ENCODE measurements around the gene SLC25A11. TPM values are rescaled to one million over a fixed set of nuclear protein-coding genes. Genes with fewer than 3 reads are reported as not detected.

Gene SLC25A11
- total RNA-seq, 1 experiment from 2014 or later = 54.5 TPM

GRCh38 chr17:4974115-4974670 is 34.3 kb upstream of the SLC25A11 start:
- intact Hi-C loops (cut with micrococcal nuclease) = no loop called here
- Mint-ChIP-seq H3K4me3 (ENCODE audit: unreplicated experiment) (no peak overlapping the region), H3K27ac (ENCODE audit: low read depth, unreplicated experiment) (no peak overlapping the region), H3K27me3 (ENCODE audit: insufficient read depth, unreplicated experiment) (no peaks in the 10 kb centered on the region), H3K9me3 (ENCODE audit: unreplicated experiment) (no peaks in the 10 kb centered on the region), H3K4me1 (ENCODE audit: insufficient read depth, unreplicated experiment) (peaks cover 15% of the 10 kb centered on the region), H3K36me3 (ENCODE audit: insufficient read depth, unreplicated experiment) (peaks cover 78% of the 10 kb centered on the region)
- no TSS peak for BruUV-seq (replicated peaks)
- CTCF ChIA-PET = interaction anchor here (0.7 to 1.6 kb wide), 3 partner anchors 8 to 88 kb away, joined by 3 to 6 read pairs (median 4); partner anchors contain the start of gene CAMTA2
- no peak for TF ChIP-seq CTCF (IDR thresholded peaks at IDR 0.05; ENCODE audit: unreplicated experiment)
- no peak for DNase-seq (ENCODE audit: unreplicated experiment)
- POLR2A ChIA-PET = interaction anchor here (1.5 to 13.3 kb wide), 2 partner anchors 12 to 26 kb away, joined by 5 to 639 read pairs; partner anchors contain the start of genes ENO3, PFN1, RNF167 and SLC25A11

- Mint-ChIP-seq H3K27me3 (ENCODE audit: insufficient read depth, unreplicated experiment) (no peaks in the 10 kb centered on the region), H3K27ac (ENCODE audit: low read depth, unreplicated experiment) (no peak overlapping the region), H3K36me3 (ENCODE audit: insufficient read depth, unreplicated experiment) (peaks cover 71% of the 10 kb centered on the region), H3K9me3 (ENCODE audit: unreplicated experiment) (no peaks in the 10 kb centered on the region), H3K4me1 (ENCODE audit: insufficient read depth, unreplicated experiment) (peaks cover 15% of the 10 kb centered on the region), H3K4me3 (ENCODE audit: unreplicated experiment) (no peak overlapping the region)
- CTCF ChIA-PET = no interaction called here
- POLR2A ChIA-PET = interaction anchor here (1.5 to 13.3 kb wide), 2 partner anchors 13 to 25 kb away, joined by 5 to 639 read pairs; partner anchors contain the start of genes ENO3, PFN1, RNF167 and SLC25A11
- intact Hi-C loops (cut with micrococcal nuclease) = no loop called here
- DNase-seq (ENCODE audit: unreplicated experiment) = no peak
- TF ChIP-seq CTCF (IDR thresholded peaks at IDR 0.05; ENCODE audit: unreplicated experiment) = no peak
- no TSS peak for BruUV-seq (replicated peaks)
These were observed 33.6 kb upstream of the SLC25A11 start for GRCh38 chr17:4973256-4974114.

GRCh38 chr17:4972752-4973151 is 32.9 kb upstream of the SLC25A11 start:
- Mint-ChIP-seq H3K27me3 (ENCODE audit: insufficient read depth, unreplicated experiment) (no peaks in the 10 kb centered on the region), H3K27ac (ENCODE audit: low read depth, unreplicated experiment) (peak overlapping the region; percentile 68), H3K4me1 (ENCODE audit: insufficient read depth, unreplicated experiment) (peaks cover 15% of the 10 kb centered on the region), H3K36me3 (ENCODE audit: insufficient read depth, unreplicated experiment) (peaks cover 64% of the 10 kb centered on the region), H3K9me3 (ENCODE audit: unreplicated experiment) (no peaks in the 10 kb centered on the region), H3K4me3 (ENCODE audit: unreplicated experiment) (no peak overlapping the region)
- DNase-seq (ENCODE audit: unreplicated experiment) = no peak
- no TSS peak for BruUV-seq (replicated peaks)
- CTCF ChIA-PET = interaction anchor here (0.8 to 0.9 kb wide), 2 partner anchors 8 to 89 kb away, joined by 4 read pairs; no protein-coding TSS in a partner anchor
- TF ChIP-seq CTCF (IDR thresholded peaks at IDR 0.05; ENCODE audit: unreplicated experiment) = no peak
- intact Hi-C loops (cut with micrococcal nuclease) = no loop called here
- POLR2A ChIA-PET = interaction anchor here (13.3 kb wide), 1 partner anchor 24 kb away, joined by 639 read pairs; the partner anchor contains the start of genes ENO3, PFN1, RNF167 and SLC25A11

GRCh38 chr17:4972322-4972721 is 32.5 kb upstream of the SLC25A11 start:
- H3K27ac Mint-ChIP-seq (ENCODE audit: low read depth, unreplicated experiment) = peak overlapping the region; percentile 68
- no peak for TF ChIP-seq CTCF (IDR thresholded peaks at IDR 0.05; ENCODE audit: unreplicated experiment)
- BruUV-seq (replicated peaks) = no TSS peak
- no peak overlapping the region for H3K4me3 Mint-ChIP-seq (ENCODE audit: unreplicated experiment)
- peaks cover 59% of the 10 kb centered on the region for H3K36me3 Mint-ChIP-seq (ENCODE audit: insufficient read depth, unreplicated experiment)
- no peaks in the 10 kb centered on the region for H3K27me3 Mint-ChIP-seq (ENCODE audit: insufficient read depth, unreplicated experiment)
- peaks cover 15% of the 10 kb centered on the region for H3K4me1 Mint-ChIP-seq (ENCODE audit: insufficient read depth, unreplicated experiment)
- POLR2A ChIA-PET = interaction anchor here (13.3 kb wide), 1 partner anchor 24 kb away, joined by 639 read pairs; the partner anchor contains the start of genes ENO3, PFN1, RNF167 and SLC25A11
- no peaks in the 10 kb centered on the region for H3K9me3 Mint-ChIP-seq (ENCODE audit: unreplicated experiment)
- CTCF ChIA-PET = interaction anchor here (0.6 to 0.9 kb wide), 3 partner anchors 8 to 91 kb away, joined by 4 to 5 read pairs (median 4); no protein-coding TSS in a partner anchor
- no peak for DNase-seq (ENCODE audit: unreplicated experiment)
- intact Hi-C loops (cut with micrococcal nuclease) = no loop called here

All from MCF 10A (cell line).